Measurements from ENCODE around the gene MRPL16.

DNA sequence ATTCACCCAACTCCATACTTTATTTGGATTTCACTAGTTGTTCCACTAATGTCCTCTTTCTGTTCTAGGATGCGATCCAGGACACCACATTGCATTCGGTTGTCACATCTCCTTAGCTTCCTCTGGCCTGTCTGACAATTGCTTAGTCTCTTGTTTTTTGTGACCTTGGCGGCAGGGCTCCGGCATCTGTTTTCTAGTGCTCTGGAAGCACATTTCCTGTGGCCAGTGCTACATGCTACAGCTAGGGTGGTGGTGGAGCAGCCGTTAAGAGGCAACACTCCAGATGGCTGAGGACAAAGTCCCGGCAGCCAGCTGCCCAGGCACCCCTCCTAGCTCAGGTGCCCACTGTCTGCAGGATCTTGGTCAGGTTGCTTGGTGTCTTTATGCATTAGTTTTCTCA lies 48.6 kb downstream of the MRPL16 start:
- TF ChIP-seq, protein P1, sequence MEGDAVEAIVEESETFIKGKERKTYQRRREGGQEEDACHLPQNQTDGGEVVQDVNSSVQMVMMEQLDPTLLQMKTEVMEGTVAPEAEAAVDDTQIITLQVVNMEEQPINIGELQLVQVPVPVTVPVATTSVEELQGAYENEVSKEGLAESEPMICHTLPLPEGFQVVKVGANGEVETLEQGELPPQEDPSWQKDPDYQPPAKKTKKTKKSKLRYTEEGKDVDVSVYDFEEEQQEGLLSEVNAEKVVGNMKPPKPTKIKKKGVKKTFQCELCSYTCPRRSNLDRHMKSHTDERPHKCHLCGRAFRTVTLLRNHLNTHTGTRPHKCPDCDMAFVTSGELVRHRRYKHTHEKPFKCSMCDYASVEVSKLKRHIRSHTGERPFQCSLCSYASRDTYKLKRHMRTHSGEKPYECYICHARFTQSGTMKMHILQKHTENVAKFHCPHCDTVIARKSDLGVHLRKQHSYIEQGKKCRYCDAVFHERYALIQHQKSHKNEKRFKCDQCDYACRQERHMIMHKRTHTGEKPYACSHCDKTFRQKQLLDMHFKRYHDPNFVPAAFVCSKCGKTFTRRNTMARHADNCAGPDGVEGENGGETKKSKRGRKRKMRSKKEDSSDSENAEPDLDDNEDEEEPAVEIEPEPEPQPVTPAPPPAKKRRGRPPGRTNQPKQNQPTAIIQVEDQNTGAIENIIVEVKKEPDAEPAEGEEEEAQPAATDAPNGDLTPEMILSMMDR (IDR thresholded peaks at IDR 0.05): no peak
- TF ChIP-seq POLR2A (IDR thresholded peaks at IDR 0.05): no peak

Data from heart left ventricle (tissue), 13 donors.